Endothelial cell of coronary artery (primary cell): ENCODE measurements around the gene CERKL. TPM values are rescaled to one million over a fixed set of nuclear protein-coding genes. Genes with fewer than 3 reads are reported as not detected.

Experiments used
- total RNA-seq: library from RNA; depleted of rRNA; stranded (reverse); fragments of >200 nt; gene quantifications from 2 replicates; pipeline ENCODE4 v1.2.3, GENCODE V29; 2014

CERKL gene
- not detected in 2 replicates for total RNA-seq

GRCh38 chr2:181656450-181657291 is at the start of gene CERKL:
Gene CERKL (minus strand): TSS chr2:181657105. CDS start chr2:181657006, 99 bp downstream.

GRCh38 chr2:181680055-181680936 is 23.4 kb upstream of the CERKL start, which contains the start of gene NEUROD1:
Gene NEUROD1 (minus strand): TSS chr2:181680517. CDS start chr2:181678860, 1,657 bp downstream.

Other genes with a start within 250 kb of the CERKL start
- 4.6 and 22.4 TPM in 2 replicates for gene ITGA4, start 199.7 kb downstream of the CERKL start, total RNA-seq
- not detected in 2 replicates for gene NEUROD1, start 23.4 kb upstream of the CERKL start, total RNA-seq
- 148 and 200 TPM in 2 replicates for gene ITPRID2, start 234.6 kb upstream of the CERKL start, total RNA-seq